Endothelial cell of umbilical vein (primary cell): ENCODE results near the gene MINDY4B.

Experiments
- EZH2 ChIP-seq: IDR thresholded peaks from 2 replicates; pipeline ENCODE4 v1.6.1; 2012; ENCODE audit warnings: borderline replicate concordance, low read depth, mild to moderate bottlenecking, moderate library complexity, low read length, inconsistent platforms; ENCODE audit not compliant: severe bottlenecking
- MYC ChIP-seq: IDR thresholded peaks from one replicate; pipeline ENCODE4 v1.6.1; 2011; ENCODE audit warnings: mild to moderate bottlenecking, low read depth, low read length
- POLR2A ChIP-seq: IDR thresholded peaks from 2 replicates; pipeline ENCODE4 v1.6.1; 2012; ENCODE audit warnings: low read depth, mild to moderate bottlenecking, control low read depth, low read length
- TF ChIP-seq, protein P1 (sequence below), 2 donors: IDR thresholded peaks; 1 replicate in 1 of 2; 2 replicates in 1 of 2; pipeline ENCODE4 v1.5.1; 2011; ENCODE audit warnings: low read length in 2 of 2, mild to moderate bottlenecking in 2 of 2, moderate library complexity in 2 of 2, control low read depth in 1 of 2, inconsistent platforms in 1 of 2, low read depth in 1 of 2; ENCODE audit not compliant: insufficient read depth in 1 of 2; ENCODE audit errors: extremely low read depth in 1 of 2

DNA sequence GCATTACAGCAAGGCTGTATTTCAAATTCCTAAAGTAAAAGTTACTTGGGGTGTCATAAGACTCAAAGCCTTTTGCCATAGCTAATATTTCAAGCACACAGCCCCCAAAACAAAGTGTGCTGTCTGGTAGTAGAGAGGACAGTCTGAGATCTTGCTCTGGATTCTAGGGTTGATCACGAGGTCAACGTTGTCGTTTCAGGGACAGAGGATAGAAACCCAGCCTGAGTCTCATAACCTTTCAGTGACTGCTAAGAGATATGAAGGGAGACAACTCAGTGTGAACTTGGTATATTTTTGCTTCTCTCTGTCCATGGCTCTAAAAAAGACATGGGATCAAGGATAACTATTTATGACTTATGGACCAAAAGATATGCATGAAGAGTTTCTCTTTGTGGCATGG, 25.6 kb upstream of the MINDY4B start:
- TF ChIP-seq, protein P1, sequence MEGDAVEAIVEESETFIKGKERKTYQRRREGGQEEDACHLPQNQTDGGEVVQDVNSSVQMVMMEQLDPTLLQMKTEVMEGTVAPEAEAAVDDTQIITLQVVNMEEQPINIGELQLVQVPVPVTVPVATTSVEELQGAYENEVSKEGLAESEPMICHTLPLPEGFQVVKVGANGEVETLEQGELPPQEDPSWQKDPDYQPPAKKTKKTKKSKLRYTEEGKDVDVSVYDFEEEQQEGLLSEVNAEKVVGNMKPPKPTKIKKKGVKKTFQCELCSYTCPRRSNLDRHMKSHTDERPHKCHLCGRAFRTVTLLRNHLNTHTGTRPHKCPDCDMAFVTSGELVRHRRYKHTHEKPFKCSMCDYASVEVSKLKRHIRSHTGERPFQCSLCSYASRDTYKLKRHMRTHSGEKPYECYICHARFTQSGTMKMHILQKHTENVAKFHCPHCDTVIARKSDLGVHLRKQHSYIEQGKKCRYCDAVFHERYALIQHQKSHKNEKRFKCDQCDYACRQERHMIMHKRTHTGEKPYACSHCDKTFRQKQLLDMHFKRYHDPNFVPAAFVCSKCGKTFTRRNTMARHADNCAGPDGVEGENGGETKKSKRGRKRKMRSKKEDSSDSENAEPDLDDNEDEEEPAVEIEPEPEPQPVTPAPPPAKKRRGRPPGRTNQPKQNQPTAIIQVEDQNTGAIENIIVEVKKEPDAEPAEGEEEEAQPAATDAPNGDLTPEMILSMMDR (IDR thresholded peaks at IDR 0.05; ENCODE audit: extremely low read depth in 1 of 2, insufficient read depth in 1 of 2, low read depth in 1 of 2, low read length in 2 of 2): no peak
- TF ChIP-seq MYC (no peak), POLR2A (no peak), EZH2 (no peak)
